Esophagus (tissue), 2 donors: ENCODE results near the gene UNC13C. TPM values are rescaled to one million over a fixed set of nuclear protein-coding genes. Genes with fewer than 3 reads are reported as not detected.

Experiments
- H3K27ac ChIP-seq, 2 donors: one replicate each; pipeline ENCODE4 v1.5.1; 2013; ENCODE audit warnings: low read depth in 2 of 2, mild to moderate bottlenecking in 2 of 2, inconsistent platforms in 1 of 2, low read length in 1 of 2, moderate library complexity in 1 of 2
- H3K27me3 ChIP-seq, 2 donors: one replicate each; pipeline ENCODE4 v1.6.1; 2013; ENCODE audit warnings: low read length in 2 of 2, control low read depth in 1 of 2, mild to moderate bottlenecking in 1 of 2; ENCODE audit not compliant: insufficient read depth in 2 of 2, control insufficient read depth in 1 of 2
- H3K36me3 ChIP-seq, 2 donors: one replicate each; pipeline ENCODE4 v1.6.1; 2013; ENCODE audit warnings: low read length in 1 of 2; ENCODE audit not compliant: control insufficient read depth in 2 of 2, insufficient read depth in 2 of 2
- H3K4me1 ChIP-seq, 2 donors: one replicate each; pipeline ENCODE4 v1.6.1; 2013; ENCODE audit warnings: low read length in 1 of 2; ENCODE audit not compliant: control insufficient read depth in 2 of 2, insufficient read depth in 2 of 2
- H3K4me3 ChIP-seq, 2 donors: one replicate each; pipeline ENCODE4 v1.5.1; 2013; ENCODE audit warnings: low read length in 2 of 2, mild to moderate bottlenecking in 2 of 2, low read depth in 1 of 2, moderate library complexity in 1 of 2
- H3K9me3 ChIP-seq, 2 donors: one replicate each; pipeline ENCODE4 v1.6.1; 2013; ENCODE audit warnings: mild to moderate bottlenecking in 2 of 2, low read depth in 1 of 2, low read length in 1 of 2, moderate library complexity in 1 of 2; ENCODE audit not compliant: control insufficient read depth in 2 of 2, insufficient read depth in 1 of 2
- WGBS, 2 donors: extraction: QIAGEN DNeasy Blood & Tissue Kit; methylation state at CpG; one replicate each; pipeline ENCODE4 v1.1.7; 2013; 5-methylcytosine and 5-hydroxymethylcytosine counted together
- polyA plus RNA-seq, 2 donors: library from polyadenylated mRNA; stranded (reverse); fragments of 200-250 nt; gene quantifications; one replicate each; pipeline ENCODE4 v1.2.3, GENCODE V29; 2013
- donor health status: healthy with polysubstance abuse.
- donor health status: Bipolar disorder and iron deficiency.

Gene UNC13C
- polyA plus RNA-seq, 2 donors = under 0.01 TPM; not detected in 1

DNA sequence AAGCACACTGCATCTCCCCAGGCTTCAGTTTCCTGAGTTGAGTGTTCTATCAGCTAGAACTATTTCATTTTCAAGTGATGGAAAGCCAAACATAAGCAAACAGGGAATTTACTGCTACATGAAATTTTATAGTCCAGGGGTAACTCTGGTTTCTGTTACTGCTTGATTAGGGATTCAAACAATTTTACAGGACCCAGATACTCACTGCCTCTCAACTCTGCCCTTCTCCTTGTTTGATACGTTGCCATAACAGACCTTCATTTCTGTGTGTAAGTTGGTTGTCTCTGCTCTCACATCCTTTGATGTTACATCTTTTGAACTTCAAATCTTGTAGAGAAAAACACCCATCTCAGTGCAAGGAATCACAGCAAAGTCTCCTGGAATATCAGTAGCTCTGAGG, 572.7 kb downstream of the UNC13C start:
- Histone ChIP-seq H3K27me3 (no peaks in the 10 kb centered on the region), H3K9me3 (no peaks in the 10 kb centered on the region), H3K4me1 (no peaks in the 10 kb centered on the region), H3K27ac (no peak overlapping the region), H3K36me3 (no peaks in the 10 kb centered on the region), H3K4me3 (no peak overlapping the region)
- 52 to 68% methylated on average over 1 of the region's 1 CpG for WGBS, 2 donors

DNA sequence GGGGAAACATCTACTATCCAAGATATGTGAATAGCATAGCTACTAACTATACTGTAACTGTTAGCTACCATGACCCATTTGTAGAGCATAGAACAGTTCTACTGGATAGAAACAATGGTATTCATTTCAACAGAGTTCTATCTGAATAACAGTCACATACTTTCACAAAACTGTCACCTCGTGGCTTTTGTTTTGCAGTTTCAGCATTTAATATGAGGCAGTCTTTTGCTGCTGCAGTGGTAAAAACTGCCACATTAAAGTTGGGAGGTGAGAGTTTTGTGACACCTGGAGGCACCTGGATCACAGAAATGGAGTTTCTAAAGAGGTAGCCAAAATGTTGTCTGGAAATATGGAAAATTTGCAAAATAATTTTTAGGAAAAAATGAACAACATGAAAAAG, 578.0 kb downstream of the UNC13C start:
- peaks cover 0 to 2% of the 10 kb centered on the region in 2 donors for H3K9me3 ChIP-seq
- H3K4me3 ChIP-seq = no peak overlapping the region
- WGBS, 2 donors = 49% methylated on average over 1 of the region's 1 CpG
- no peaks in the 10 kb centered on the region for H3K27me3 ChIP-seq
- no peaks in the 10 kb centered on the region for H3K36me3 ChIP-seq
- H3K27ac ChIP-seq = no peak overlapping the region
- H3K4me1 ChIP-seq = no peaks in the 10 kb centered on the region

DNA sequence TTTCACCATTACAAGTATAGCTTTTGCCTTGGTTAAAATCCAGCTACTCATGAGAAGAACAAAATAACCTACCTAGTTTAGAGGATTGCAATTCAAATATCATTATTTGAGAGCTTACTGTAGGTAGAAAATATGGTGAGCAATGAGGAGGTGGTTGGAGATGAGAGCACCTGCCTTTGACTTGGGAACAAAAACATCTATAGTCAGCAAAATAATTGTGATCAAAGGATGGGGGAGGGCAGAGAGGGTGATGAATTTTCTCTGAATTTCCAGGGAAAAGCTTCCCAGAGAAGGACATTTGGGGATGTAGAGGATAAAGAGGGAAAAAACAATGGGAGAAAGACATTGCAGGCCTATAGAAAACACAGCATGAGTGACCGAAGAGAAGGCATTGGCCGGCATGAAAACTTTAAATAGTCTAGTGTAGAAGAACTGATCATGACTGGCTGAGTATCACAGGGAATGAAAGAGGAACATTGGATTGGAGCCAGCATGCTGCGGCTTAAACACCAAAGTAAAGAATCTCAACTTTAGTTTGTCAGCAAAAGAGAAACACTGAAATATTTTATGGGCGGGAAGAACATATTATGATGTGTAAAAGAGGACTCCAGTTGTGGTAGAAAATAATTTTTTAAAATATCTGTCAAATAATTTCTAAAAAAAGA, 581.3 kb downstream of the UNC13C start:
- H3K9me3 ChIP-seq = peaks cover 0 to 2% of the 10 kb centered on the region in 2 donors
- 72 to 77% methylated on average over 4 of the region's 4 CpGs for WGBS, 2 donors
- H3K27me3 ChIP-seq = no peaks in the 10 kb centered on the region
- H3K4me1 ChIP-seq = no peaks in the 10 kb centered on the region
- H3K4me3 ChIP-seq = no peak overlapping the region
- H3K36me3 ChIP-seq = no peaks in the 10 kb centered on the region
- no peak overlapping the region for H3K27ac ChIP-seq

DNA sequence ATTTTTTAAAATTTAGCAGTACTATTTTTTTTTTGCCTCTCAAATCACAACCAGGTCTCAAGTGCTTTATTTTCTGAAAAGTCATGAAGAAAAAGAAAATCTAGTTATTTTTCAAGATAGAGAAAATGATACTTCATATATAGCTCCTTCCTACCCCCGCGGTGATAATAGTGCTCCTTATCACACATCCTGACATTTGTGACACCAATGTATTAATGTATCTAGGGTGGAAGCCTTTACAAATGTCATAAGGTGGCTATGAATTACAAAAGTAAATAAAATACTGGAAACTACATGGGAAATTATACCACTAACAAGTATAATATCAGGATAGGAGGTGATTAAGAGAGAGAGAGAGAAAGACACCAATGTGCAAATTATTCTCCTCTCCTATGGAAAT, 582.2 kb downstream of the UNC13C start:
- WGBS, 2 donors = 92 to 95% methylated on average over 2 of the region's 2 CpGs

DNA sequence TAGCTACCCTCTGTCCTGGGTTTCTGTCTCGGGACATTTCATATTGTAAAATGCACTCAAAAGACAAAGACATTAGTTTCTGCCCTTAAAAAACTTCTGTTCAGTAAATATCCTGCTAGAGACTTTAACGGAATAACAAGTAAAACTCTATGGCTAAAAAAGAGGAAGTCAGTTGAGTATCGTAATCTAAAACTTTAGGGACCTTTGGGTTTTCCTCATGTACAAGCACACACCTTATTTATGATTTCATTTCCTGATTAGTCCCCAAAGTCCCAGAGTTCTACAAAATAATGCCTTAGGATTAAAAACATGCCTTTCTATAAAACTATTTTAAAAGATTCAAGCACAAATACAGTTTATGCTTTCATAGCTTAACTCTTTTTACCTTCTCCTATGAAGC, 585.9 kb downstream of the UNC13C start:
- Histone ChIP-seq H3K4me1 (no peaks in the 10 kb centered on the region), H3K4me3 (no peak overlapping the region), H3K27ac (no peak overlapping the region), H3K27me3 (no peaks in the 10 kb centered on the region), H3K36me3 (no peaks in the 10 kb centered on the region), H3K9me3 (no peaks in the 10 kb centered on the region)
- 67 to 73% methylated on average over 3 of the region's 3 CpGs for WGBS, 2 donors

More for the DNA sequence above, 582.2 kb downstream of the UNC13C start:
- H3K9me3 ChIP-seq = peaks cover 0 to 2% of the 10 kb centered on the region in 2 donors
- H3K4me1 ChIP-seq = no peaks in the 10 kb centered on the region
- H3K27me3 ChIP-seq = no peaks in the 10 kb centered on the region
- H3K36me3 ChIP-seq = no peaks in the 10 kb centered on the region
- no peak overlapping the region for H3K4me3 ChIP-seq
- H3K27ac ChIP-seq = no peak overlapping the region

DNA sequence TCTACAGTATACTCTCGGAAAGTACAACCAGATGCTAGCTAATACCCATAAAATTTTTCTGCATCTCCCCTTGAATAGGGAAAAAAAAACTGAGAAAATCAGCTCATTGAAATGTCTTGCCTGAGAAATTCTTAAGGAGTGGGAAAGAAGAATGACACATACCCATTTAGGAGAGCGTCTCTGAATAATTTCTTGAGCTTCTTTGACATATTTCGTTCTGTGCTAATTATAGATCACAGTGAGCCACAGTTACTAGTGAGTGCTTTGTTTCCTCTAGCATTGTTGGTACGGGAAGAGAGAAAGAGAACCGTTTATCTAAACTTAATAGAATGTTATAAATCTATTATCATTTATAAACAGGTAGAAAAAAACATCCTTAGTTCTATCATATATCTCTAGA, 588.4 kb downstream of the UNC13C start:
- Histone ChIP-seq H3K4me1 (no peaks in the 10 kb centered on the region), H3K4me3 (no peak overlapping the region), H3K27ac (no peak overlapping the region), H3K9me3 (no peaks in the 10 kb centered on the region), H3K36me3 (no peaks in the 10 kb centered on the region), H3K27me3 (no peaks in the 10 kb centered on the region)
- 52 to 57% methylated on average over 5 of the region's 5 CpGs for WGBS, 2 donors

DNA sequence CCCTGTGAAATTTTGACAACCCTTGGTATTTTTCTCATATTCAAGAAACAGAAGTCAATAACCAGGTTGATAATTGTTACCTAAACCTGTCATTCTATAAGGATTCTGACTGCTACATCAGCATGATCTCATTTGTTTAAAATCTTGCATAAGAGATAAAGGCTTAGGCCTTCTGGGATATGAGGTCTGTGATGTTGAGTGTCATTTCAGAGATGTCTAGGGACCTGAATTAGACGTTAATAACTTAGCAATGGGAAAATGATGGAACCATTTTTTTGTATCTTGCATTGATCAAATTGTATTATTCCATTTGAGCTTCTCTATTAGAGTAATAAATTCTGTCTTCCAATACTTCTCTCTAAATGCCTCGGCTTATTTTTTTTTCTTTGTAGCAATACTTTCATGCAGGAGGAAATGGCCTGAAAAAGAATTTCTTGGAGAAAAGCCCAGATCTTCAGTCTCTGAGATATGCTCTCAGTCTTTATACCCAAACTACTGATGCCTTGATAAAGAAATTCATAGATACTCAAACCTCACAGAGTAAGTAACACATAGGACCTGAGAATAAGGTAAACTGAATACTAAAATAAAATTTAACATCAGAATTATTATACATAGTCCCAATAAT, 589.3 kb downstream of the UNC13C start:
- no peaks in the 10 kb centered on the region for H3K27me3 ChIP-seq
- no peaks in the 10 kb centered on the region for H3K36me3 ChIP-seq
- no peaks in the 10 kb centered on the region for H3K9me3 ChIP-seq
- H3K4me1 ChIP-seq = no peaks in the 10 kb centered on the region
- 39 to 46% methylated on average over 2 of the region's 2 CpGs for WGBS, 2 donors
- H3K4me3 ChIP-seq = no peak overlapping the region
- H3K27ac ChIP-seq = no peak overlapping the region

DNA sequence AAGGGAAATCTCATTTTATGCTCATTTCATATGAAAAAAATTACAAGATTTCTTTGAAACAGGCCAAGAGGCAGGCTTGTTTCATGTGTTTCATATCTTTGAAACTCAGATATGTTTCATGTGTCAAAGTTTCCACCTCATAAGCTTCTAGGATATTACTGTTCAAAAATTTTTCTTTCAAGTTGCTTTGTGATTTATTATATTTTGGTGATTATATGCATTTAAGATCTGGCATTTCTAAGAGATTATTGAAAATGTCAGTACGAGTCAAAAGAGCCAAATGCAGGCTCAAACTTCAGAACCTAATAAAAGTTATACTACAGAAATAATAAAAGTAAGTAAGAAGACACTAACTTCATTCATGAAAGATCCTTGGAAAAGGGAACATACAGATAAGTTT, 590.1 kb downstream of the UNC13C start:
- no peaks in the 10 kb centered on the region for H3K9me3 ChIP-seq
- WGBS, 2 donors = 52 to 65% methylated on average over 1 of the region's 1 CpG
- H3K4me1 ChIP-seq = no peaks in the 10 kb centered on the region
- no peaks in the 10 kb centered on the region for H3K36me3 ChIP-seq
- H3K27me3 ChIP-seq = no peaks in the 10 kb centered on the region
- H3K27ac ChIP-seq = no peak overlapping the region
- H3K4me3 ChIP-seq = no peak overlapping the region

DNA sequence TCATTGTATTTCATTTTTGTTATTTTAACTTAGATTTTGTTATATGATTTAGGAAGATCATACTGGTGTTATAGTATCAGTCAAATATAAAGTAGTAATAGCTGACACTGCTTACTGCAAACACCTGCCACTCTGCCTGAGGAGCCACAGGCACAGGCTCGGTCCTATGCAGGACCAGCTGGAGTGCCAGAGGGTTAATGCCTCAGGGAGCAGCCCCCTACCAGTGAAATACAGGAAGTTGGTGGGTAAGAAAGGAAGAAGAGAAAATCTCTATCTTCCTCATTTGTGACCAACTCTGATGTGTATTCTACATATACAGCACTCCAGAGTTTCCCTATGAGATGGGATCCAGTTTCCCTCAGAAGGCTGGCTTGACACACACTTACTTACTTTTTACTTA, 593.3 kb downstream of the UNC13C start:
- 60 to 77% methylated on average over 1 of the region's 1 CpG for WGBS, 2 donors
- H3K27ac ChIP-seq = no peak overlapping the region
- no peak overlapping the region for H3K4me3 ChIP-seq
- no peaks in the 10 kb centered on the region for H3K9me3 ChIP-seq
- H3K36me3 ChIP-seq = no peaks in the 10 kb centered on the region
- H3K27me3 ChIP-seq = no peaks in the 10 kb centered on the region
- no peaks in the 10 kb centered on the region for H3K4me1 ChIP-seq

DNA sequence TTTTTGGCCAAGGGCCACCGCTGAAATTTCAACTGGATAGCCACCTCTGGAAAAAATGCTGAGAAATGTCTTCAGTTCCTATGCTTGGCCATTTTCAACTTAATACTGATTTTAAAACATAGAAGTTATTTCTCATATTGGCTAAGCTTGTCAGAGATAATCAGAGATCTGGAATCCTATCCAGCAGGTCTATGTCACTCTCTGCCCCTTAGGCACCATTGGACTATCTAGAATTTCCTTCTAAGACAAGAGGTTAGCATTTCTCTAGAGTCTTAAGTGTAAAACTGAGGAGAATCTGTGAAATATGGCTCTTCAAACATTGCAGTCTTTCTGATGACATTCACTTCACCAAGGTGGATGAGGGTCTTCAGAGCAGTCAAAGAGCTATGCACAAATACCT, 597.3 kb downstream of the UNC13C start:
- Histone ChIP-seq H3K4me3 (no peak overlapping the region), H3K9me3 (no peaks in the 10 kb centered on the region), H3K4me1 (no peaks in the 10 kb centered on the region), H3K27ac (no peak overlapping the region), H3K36me3 (no peaks in the 10 kb centered on the region), H3K27me3 (no peaks in the 10 kb centered on the region)
- 43 to 95% methylated on average over 1 of the region's 1 CpG for WGBS, 2 donors
